Cardiac atrium fibroblast (primary cell): Measurements from ENCODE around the gene SP1. TPM values are rescaled to one million over a fixed set of nuclear protein-coding genes. Genes with fewer than 3 reads are reported as not detected.

ENCODE experiments used
- total RNA-seq: library from RNA; depleted of rRNA; stranded (reverse); fragments of >200 nt; gene quantifications from 2 replicates; pipeline ENCODE4 v1.2.3, GENCODE V29; 2015

Gene SP1
- 25.8 and 28.3 TPM in 2 replicates for total RNA-seq

DNA sequence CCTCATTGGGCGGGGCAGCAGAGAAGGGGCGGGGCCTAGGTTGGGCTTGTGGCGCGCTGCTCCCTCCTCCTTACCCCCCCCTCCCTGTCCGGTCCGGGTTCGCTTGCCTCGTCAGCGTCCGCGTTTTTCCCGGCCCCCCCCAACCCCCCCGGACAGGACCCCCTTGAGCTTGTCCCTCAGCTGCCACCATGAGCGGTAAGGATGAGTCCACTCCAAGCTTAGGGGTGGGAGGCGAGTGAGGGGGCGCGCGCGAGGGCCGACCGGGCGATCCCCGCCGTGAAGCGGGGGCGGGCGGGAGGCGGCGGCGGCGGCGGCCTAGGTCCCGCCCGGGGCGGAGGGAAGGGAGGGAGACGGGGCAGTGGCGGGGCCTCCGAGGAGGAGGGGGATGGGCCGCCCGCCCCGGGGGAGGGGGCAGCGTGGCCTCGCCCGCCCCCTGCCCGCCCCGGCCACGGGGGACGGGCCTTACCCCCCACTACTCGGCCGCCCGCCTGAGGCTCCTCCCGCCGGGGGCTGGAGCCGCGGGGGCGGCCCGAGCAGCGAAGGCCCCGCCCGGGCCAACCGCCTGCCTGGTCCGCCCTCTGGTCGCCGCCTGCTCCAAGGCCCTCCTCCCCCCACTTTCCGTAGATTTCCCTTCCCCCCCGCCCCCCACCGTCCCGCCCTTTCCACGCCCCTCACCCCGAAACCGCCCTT, at the start of gene SP1:
SP1 (plus strand) TSS at position 73 of the 690 bp plus-strand sequence; CDS start at position 189, 116 bp downstream.

DNA sequence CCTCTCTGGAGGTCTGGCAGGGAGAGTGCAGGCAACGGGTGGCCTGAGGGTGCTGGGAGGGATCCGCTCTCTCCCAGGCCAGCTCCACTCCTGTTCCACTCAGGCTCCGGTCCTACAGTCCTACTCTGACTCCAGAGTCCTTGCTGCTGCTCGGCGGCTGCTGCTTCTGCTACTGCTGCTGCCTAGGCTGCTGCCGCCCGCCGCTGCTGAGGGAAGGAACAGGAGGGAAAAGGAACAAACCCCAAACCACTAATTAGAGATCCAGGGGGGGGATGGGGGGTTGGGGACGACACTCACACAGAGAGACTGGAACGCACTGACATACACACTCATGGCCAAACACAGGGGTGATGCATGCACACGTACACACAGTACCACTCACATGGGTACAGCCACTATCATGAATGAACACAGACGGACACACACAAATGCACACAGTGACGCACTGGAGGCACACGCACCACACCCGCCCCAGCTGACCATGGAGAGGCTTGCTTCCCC, 43.7 kb upstream of the SP1 start, which contains the start of gene SP7:
SP7 (minus strand) TSS at position 174 of the 501 bp plus-strand sequence. CDS start 708 bp downstream, outside the sequence.

DNA sequence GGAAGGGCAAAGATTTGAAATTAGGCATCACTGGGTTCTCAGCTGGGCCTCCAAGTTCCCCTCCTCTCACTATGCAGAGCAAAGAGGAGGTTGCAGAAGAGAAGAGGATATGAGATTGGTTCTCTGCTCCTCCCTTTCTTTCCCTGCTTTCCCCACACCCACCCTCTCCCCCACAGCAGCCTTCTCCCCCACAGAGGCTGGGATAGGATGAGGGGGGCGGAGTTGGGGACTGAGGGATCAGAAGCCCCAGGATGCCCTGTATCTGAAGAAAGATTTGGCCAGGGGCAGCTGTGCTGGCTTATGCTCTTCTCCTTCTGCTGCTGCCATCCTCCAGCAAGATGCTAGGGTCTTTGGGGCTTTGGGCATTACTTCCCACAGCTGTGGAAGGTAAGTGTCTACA, 43.6 kb downstream of the SP1 start, which contains the start of gene AMHR2:
AMHR2 (plus strand) TSS at position 259 of the 400 bp plus-strand sequence; CDS start at position 339, 80 bp downstream.

DNA sequence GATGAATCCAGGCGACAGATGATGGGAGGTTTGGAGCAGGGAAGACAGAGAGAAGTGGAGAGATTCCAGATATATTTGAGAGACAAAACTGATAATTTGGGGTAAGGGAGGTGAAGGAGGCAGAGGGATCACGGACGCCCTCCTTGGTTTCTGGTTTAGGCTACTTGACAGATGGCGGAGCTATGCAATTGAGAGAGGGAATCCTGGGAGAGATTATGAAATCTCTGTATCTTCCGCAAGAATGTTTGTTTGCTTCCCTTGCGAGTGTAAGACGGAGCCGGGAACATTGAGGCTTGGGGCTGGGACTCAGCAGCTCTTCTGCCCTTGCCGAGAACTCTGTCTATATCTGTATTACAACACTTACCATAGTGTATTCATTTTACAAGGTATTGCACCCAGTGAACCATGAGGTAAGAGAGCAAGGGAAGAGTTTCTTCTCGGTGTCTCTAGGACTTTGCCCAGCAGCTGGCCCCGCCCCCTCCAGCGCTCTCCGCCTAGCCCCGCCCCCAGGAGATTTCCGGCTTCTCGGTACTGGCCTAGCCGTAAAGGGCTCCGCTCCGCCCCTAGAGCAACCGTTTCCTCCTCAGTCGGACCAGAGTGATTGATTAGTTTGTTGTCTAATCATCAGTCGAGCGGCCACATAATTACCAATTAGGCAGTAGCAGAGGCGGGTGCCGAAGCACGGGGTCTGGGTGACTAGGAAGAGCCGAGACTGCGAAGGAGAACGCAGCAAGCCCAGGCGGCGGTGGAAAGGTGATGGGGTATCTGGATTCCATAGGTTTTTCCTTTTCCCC, 61.3 kb downstream of the SP1 start, which contains the start of gene PRR13:
PRR13 (plus strand) TSS at position 695 of the 794 bp plus-strand sequence. CDS start 981 bp downstream, outside the sequence.

DNA sequence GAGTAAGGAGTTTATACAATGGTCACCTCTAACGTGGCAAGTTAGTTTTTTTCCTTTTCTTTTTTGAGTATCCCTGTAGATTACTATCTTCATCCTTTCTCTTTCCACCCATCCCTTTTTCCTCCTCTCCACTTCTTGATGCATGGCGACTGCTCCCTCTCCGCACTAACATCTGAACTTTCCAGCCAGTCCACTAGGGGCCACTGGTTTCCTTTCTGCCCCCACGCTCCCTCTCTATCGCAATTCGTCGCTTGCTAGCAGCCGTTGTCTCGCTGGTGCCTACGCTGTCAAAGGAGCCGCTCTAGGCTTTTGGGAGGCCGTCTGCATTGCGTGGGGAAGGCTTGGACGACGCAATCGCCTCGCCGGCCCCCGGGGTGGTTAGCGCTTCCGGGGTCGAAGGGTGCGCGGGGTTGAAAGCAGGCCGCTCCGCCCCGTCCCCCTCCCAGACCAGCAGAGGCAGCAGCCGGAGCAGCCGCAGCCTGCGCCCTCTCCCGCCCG, 71.7 kb downstream of the SP1 start, which contains the start of gene PCBP2:
PCBP2 (plus strand) TSS at position 442 of the 498 bp plus-strand sequence. CDS start 2,699 bp downstream, outside the sequence.

Other genes starting within 250 kb of the SP1 start
- 5.0 and 6.5 TPM in 2 replicates for gene ZNF740, start 199.5 kb upstream of the SP1 start, total RNA-seq
- gene CSAD, start 199.3 kb upstream of the SP1 start, total RNA-seq, result 7.4 and 11.8 TPM in 2 replicates
- gene ITGB7, start 172.9 kb upstream of the SP1 start, total RNA-seq, result 0.18 TPM in 1 of 2 replicates, not detected in the other
- gene RARG, start 148.0 kb upstream of the SP1 start, total RNA-seq, result 15.6 and 17.7 TPM in 2 replicates
- gene ESPL1, start 111.9 kb upstream of the SP1 start, total RNA-seq, result 3.2 and 4.7 TPM in 2 replicates
- 376 and 591 TPM in 2 replicates for gene PFDN5, start 84.6 kb upstream of the SP1 start, total RNA-seq
- gene MYG1, start 80.5 kb upstream of the SP1 start, total RNA-seq, result 38.6 and 54.3 TPM in 2 replicates
- gene AAAS, start 58.6 kb upstream of the SP1 start, total RNA-seq, result 46.2 and 50.2 TPM in 2 replicates
- gene SP7, start 43.8 kb upstream of the SP1 start, total RNA-seq, result not detected in 2 replicates
- not detected in 2 replicates for gene AMHR2, start 43.7 kb downstream of the SP1 start, total RNA-seq
- 70.8 and 92.7 TPM in 2 replicates for gene PRR13, start 61.6 kb downstream of the SP1 start, total RNA-seq
- 158 and 225 TPM in 2 replicates for gene PCBP2, start 71.9 kb downstream of the SP1 start, total RNA-seq
- gene MAP3K12, start 119.3 kb downstream of the SP1 start, total RNA-seq, result 25.4 and 26.9 TPM in 2 replicates
- gene TARBP2, start 121.1 kb downstream of the SP1 start, total RNA-seq, result 30.1 and 43.5 TPM in 2 replicates
- gene NPFF, start 127.3 kb downstream of the SP1 start, total RNA-seq, result not detected in 2 replicates
- gene ATF7, start 246.2 kb downstream of the SP1 start, total RNA-seq, result 12.6 and 19.9 TPM in 2 replicates